Putamen (tissue), 1 donor: ENCODE measurements around the gene CHRD.
"Not testable (repeated sequence)": the region's sequence is repeated elsewhere in the genome, so short reads cannot be mapped to it uniquely, and the experiment has no call there.

Experiments used
- DNase-seq: peaks from one replicate; pipeline ENCODE4 v3.0.0-alpha.2; 2016; ENCODE audit warnings: low spot score

Gene CHRD

GRCh38 chr3:184417619-184418327 is 37.9 kb downstream of the CHRD start:
- DNase-seq: peak; percentile 31

GRCh38 chr3:184419171-184419570 is 39.3 kb downstream of the CHRD start:
- no peak for DNase-seq

GRCh38 chr3:184423561-184423960 is 43.7 kb downstream of the CHRD start:
- no peak for DNase-seq

GRCh38 chr3:184426691-184427141 is 46.9 kb downstream of the CHRD start:
- no peak for DNase-seq

- DNase-seq: peak; percentile 21
Measured at GRCh38 chr3:184428561-184429175, 48.8 kb downstream of the CHRD start.

GRCh38 chr3:184429786-184430185 is 49.9 kb downstream of the CHRD start:
- no peak for DNase-seq

- DNase-seq: no peak
Measured at GRCh38 chr3:184430940-184431339, 51.1 kb downstream of the CHRD start.

- DNase-seq: not testable (repeated sequence)
Measured at GRCh38 chr3:184433178-184433577, 53.3 kb downstream of the CHRD start.

GRCh38 chr3:184439096-184439495 is 59.2 kb downstream of the CHRD start:
- DNase-seq: no peak
